Measurements from ENCODE around the gene S100PBP.

Gene S100PBP

DNA sequence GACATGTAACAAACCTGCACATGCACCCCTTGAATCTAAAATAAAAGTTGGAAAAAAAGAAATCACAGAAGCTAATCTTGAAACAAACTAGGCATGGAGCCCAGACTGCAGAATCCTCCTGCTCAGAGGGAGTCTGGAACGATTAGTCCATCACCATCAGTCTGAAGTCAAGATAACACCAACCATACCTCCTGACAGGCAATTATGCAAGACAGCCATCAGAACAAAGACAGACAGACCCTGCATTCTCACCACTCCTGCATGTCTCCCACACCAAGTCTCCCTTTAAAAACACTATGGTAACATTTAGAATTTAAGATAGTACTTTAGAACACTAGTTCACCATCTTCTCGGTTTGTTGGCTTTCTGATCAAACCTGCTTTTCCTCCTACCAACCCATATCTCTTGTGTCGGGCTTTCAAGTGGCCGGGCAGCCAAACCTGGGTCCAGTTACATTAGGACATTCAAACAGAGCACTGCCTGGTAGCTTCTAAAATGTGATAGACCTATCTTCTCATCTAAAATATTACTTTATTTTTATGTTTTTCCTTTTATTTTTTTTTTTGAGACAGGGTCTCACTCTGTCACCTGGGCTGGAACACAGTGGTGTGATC, 10.4 kb upstream of the S100PBP start:
- no peak for DNase-seq (ENCODE audit: low read depth)
- no peak overlapping the region for H3K4me3 ChIP-seq (ENCODE audit: low read depth, low read length)
- TF ChIP-seq, protein P1, sequence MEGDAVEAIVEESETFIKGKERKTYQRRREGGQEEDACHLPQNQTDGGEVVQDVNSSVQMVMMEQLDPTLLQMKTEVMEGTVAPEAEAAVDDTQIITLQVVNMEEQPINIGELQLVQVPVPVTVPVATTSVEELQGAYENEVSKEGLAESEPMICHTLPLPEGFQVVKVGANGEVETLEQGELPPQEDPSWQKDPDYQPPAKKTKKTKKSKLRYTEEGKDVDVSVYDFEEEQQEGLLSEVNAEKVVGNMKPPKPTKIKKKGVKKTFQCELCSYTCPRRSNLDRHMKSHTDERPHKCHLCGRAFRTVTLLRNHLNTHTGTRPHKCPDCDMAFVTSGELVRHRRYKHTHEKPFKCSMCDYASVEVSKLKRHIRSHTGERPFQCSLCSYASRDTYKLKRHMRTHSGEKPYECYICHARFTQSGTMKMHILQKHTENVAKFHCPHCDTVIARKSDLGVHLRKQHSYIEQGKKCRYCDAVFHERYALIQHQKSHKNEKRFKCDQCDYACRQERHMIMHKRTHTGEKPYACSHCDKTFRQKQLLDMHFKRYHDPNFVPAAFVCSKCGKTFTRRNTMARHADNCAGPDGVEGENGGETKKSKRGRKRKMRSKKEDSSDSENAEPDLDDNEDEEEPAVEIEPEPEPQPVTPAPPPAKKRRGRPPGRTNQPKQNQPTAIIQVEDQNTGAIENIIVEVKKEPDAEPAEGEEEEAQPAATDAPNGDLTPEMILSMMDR (IDR thresholded peaks at IDR 0.05; ENCODE audit: low read depth, low read length, missing control alignments) = no peak

- TF ChIP-seq, protein P1 (IDR thresholded peaks at IDR 0.05; ENCODE audit: low read depth, low read length, missing control alignments) = no peak
- no peak overlapping the region for H3K4me3 ChIP-seq (ENCODE audit: low read depth, low read length)
- DNase-seq (ENCODE audit: low read depth) = no peak
Measured at GRCh38 chr1:32808580-32808979, 8.9 kb upstream of the S100PBP start.

- DNase-seq (ENCODE audit: low read depth) = no peak
- H3K4me3 ChIP-seq (ENCODE audit: low read depth, low read length) = no peak overlapping the region
- TF ChIP-seq, protein P1 (IDR thresholded peaks at IDR 0.05; ENCODE audit: low read depth, low read length, missing control alignments) = no peak
Measured at GRCh38 chr1:32810358-32810757, 7.1 kb upstream of the S100PBP start.

DNA sequence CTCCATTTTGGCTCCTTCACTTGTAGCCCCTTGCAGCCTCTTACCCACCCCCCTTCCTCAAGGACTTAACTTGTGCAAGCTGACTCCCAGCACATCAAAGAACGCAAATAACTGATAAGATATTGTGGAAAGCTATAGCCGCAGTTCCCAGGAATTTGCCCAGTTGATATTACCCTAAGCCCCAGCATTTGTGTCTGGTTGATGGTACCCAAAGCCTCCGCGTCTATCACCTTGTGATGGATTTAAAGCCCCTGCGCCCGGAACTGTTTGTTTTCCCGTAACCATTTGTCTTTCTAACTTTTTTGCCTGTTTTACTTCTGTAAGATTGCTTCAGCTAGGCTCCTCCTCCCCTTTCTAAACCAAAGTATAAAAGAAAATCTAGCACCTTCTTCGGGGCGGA, 6.2 kb upstream of the S100PBP start:
- TF ChIP-seq, protein P1 (IDR thresholded peaks at IDR 0.05; ENCODE audit: low read depth, low read length, missing control alignments) = no peak
- no peak overlapping the region for H3K4me3 ChIP-seq (ENCODE audit: low read depth, low read length)
- DNase-seq (ENCODE audit: low read depth) = no peak

GRCh38 chr1:32811917-32812316, 5.5 kb upstream of the S100PBP start:
- DNase-seq (ENCODE audit: low read depth) = no peak
- TF ChIP-seq, protein P1 (IDR thresholded peaks at IDR 0.05; ENCODE audit: low read depth, low read length, missing control alignments) = no peak
- no peak overlapping the region for H3K4me3 ChIP-seq (ENCODE audit: low read depth, low read length)

DNA sequence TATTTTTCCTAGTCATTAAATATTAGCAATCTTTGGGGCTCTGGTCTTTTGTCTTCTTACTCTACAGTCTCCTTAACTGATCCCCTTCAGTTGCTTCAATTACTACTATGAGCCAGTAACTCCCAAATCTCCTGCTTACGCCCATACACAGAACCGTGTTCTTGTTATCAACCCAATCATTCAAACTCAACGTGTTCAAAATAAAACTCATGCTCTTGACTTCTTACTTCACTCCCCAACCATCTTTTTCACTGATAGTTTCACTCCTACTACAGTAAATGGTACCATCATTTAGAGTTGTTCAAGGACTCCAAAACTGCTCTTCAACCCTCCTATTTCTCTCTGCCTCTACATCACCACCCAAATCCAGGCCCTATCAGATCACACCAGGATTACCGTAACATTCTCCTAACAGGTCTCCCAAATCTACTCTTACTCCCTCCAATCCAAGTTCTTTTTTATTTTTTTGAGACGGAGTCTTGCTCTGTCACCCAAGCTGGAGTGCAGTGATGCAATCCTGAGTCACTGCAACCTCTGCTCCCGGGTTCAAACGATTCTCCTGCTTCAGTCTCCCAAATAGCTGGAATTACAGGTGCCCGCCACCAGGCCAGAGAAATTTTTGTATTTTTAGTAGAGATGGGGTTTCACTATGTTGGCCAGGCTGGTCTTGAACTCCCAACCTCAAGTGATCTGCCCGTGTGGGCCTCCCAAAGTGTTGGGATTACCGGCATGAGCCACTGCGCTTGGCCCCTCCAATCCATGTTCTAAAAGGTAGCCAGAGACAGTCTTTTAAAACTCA, 3.3 kb upstream of the S100PBP start:
- no peak for DNase-seq (ENCODE audit: low read depth)
- no peak overlapping the region for H3K4me3 ChIP-seq (ENCODE audit: low read depth, low read length)
- TF ChIP-seq, protein P1 (IDR thresholded peaks at IDR 0.05; ENCODE audit: low read depth, low read length, missing control alignments) = no peak

Measured in GM12864 (cell line).